B cell (primary cell): Measurements from ENCODE around the gene POLD2.

ENCODE experiments used
- CTCF ChIP-seq: fragments of 200-600 bp; IDR thresholded peaks from one replicate; pipeline ENCODE4 v1.8.0; 2022; ENCODE audit warnings: antibody characterized with exemption, mild to moderate bottlenecking
- EZH2 ChIP-seq: IDR thresholded peaks from 2 replicates; pipeline ENCODE4 v1.6.1; 2012; ENCODE audit warnings: borderline replicate concordance, low read depth, mild to moderate bottlenecking, moderate library complexity, low read length; ENCODE audit not compliant: insufficient read depth, poor library complexity, severe bottlenecking

GRCh38 chr7:44075296-44076075 lies 47.9 kb downstream of the POLD2 start:
- no peak for TF ChIP-seq CTCF
- no peak for TF ChIP-seq EZH2
